Measurements from ENCODE around the gene PAXX.

The PAXX gene, protein sequence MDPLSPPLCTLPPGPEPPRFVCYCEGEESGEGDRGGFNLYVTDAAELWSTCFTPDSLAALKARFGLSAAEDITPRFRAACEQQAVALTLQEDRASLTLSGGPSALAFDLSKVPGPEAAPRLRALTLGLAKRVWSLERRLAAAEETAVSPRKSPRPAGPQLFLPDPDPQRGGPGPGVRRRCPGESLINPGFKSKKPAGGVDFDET

DNA sequence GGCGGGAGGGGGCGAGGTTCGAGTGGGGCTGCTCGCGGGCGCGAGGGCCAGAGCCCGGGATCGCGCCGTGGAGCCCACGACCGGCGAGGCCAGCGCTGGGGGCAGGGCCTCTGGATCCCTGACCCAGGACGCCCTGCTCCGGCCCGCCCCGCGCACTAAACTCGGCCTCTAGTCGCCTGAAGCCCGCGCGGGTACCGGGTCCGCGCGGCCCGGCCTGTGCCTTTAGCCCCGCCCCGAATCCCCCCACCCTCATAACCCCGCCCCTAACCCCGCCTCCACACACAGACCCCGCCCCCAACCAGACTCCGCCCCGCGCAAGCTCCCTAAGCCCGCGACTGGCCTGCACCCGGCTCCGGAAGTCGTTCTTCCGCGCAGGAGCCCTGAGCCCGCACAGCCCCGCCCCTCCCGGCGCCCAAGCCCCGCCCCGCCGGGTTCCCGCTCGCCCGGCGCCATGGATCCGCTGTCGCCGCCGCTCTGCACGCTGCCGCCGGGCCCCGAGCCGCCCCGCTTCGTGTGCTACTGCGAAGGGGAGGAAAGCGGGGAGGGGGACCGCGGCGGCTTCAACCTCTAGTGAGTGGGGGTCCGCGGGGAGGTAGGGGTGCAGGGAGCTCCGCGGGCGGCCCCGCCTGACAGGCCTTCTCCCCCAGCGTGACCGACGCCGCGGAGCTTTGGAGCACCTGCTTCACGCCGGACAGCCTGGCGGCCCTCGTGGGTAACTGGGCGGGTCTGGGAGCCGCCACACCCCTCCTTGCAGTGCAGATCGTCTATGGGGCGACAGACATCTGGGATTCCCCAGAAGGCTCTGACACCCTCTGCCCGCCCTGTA, at the start of gene PAXX:
TSS of gene PAXX (plus strand) at position 430 of the 826 bp plus-strand sequence. CDS start at position 452, 22 bp downstream.
- DNase-seq = peak; percentile 26

DNA sequence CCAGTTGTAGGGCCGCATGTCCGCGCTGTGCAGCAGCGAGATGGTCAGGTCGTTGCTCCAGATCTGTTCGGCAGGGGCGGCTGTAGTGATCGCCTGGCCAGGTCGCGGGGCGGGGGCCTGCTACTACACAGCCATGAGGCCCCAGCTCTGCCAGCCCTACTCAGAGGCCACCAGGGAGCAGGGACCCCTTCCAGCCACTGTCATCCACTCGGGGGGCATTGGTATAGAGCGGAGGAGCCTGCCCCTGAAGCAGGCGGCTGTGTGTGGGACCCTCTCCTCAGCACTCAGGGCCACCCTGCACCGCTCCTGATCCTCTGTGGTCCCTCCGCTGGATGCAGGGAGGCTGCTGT, 49.4 kb upstream of the PAXX start:
- no peak for DNase-seq

DNA sequence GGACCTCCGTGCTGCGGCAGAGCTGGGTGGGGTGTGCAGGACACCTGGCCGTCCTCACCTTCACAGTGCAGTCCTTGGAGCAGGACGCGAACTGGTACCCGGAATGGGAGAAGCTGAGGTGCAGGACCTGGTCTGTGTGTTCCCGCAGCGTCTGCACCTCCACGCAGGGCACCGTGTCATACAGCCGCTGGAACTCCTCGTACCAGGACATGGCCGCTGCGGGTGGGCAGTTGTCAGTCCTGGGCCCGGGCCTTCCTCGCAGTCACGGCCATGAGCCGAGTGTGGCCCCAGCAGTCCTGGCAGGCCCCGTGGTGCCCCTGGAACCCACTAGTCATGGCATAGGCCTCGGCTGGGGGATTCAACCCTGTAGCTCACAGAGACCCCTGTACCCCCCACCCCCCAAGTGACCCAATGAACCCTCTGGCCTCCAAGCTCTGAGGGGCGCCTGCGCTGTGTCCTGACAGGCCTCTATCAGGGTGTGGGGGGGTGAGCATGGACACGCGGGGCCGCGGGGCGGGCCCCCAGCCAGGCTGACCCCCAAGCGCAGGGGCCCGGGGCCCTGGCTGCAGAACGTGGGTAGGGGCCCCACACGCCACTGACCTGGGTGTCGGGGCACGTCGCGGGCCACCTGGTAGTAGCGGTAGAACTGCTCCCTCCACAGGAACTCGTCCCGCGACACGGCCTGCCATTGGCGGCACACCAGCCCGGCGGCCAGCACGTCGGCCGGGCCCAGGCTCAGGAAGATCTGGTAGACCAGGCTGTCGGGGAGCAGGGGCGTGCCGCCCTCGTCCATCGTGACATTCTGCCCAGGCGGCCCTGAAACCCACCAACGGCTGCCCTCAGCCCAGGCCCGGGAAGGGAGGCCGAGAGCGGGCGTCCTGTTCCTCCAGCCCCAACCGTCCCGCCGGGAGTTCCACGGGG, 48.7 kb upstream of the PAXX start:
- no peak for DNase-seq

DNA sequence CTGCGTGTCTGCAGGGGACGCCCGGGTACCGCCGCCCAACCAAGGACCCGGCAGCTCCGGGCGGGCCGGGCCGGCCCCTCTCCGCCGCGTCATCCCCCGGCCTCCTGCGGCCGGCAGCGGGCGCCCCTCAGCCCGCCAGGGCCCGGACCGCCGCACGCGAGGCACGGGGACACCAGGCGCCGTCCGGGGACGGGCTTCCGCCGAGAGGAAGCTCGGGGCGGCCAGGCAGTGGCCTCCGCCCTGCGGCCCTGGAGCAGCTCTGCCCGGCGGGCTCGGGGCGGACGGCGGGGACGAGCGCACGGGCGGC, 48.1 kb upstream of the PAXX start:
- no peak for DNase-seq

DNA sequence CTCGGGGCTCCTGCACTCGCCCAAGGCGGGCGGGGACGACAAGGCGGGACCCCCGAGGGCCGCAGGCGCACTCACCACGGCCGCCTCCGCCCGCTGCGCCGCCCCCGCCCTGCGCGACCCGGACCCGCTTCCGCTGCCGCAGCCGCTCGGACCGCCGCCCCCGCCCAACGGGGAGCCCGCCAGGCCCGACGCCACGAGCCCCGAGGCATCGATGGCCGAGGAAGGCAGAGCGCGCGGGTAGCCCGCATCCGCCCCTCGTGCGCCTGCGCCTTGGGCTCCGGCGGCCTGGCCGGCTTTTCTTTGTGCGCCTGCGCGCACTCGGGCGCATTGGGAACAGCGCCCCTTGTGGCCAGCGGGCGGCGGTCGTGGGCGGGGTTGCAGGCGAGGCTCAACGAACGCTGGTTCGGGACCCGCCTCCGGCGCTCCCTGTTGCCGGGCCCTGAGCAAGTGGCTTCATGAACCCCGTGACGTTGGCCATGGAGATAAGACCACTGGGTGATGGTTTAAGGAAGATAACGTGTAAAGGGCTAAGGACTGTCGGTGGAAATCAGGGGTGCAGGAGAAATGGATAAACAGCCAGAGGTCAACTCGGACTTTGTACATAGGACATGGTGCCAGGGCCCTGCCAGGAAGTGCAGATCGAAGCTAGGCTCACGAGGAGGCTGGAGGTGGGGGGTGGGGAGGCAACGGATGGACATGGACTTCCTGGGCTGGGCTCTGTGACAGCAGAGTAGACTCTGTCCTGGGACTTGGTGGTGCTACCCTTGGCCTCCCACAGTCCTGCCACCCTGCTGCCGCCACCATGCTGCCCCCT, 47.5 kb upstream of the PAXX start, which contains the start of the genes C8G and FBXW5:
TSS of gene C8G (plus strand) at position 725 of the 814 bp plus-strand sequence. CDS start at position 803, 78 bp downstream.
TSS of gene FBXW5 (minus strand) at position 220 of the 814 bp plus-strand sequence. CDS start 655 bp downstream, outside the sequence.
- DNase-seq = no peak

DNA sequence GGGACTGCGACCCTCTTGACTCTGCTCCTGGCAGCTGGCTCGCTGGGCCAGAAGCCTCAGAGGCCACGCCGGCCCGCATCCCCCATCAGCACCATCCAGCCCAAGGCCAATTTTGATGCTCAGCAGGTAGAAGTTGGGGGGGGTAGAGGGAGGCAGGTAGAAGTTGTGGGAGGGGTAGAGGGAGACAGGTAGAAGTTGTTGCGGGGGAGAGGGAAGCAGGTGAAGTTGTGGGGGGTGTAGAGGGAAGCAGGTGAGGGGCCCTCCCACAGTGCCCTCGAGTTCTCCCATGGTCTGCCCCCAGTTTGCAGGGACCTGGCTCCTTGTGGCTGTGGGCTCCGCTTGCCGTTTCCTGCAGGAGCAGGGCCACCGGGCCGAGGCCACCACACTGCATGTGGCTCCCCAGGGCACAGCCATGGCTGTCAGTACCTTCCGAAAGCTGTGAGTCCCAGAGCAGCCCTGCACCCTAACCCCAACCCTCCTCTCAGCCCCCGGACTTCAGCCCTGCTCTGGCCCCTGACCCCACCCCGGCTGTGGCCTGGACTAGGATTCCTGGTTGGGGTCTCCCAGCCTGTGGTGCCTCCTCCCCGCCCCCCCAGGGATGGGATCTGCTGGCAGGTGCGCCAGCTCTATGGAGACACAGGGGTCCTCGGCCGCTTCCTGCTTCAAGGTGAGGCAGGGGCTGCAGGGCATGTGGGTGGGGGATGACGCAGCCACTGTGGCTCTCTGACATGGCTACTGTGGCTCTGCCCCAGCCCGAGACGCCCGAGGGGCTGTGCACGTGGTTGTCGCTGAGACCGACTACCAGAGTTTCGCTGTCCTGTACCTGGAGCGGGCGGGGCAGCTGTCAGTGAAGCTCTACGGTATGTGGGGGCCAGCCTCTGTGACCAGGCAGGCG, 46.6 kb upstream of the PAXX start:
- no peak for DNase-seq

DNA sequence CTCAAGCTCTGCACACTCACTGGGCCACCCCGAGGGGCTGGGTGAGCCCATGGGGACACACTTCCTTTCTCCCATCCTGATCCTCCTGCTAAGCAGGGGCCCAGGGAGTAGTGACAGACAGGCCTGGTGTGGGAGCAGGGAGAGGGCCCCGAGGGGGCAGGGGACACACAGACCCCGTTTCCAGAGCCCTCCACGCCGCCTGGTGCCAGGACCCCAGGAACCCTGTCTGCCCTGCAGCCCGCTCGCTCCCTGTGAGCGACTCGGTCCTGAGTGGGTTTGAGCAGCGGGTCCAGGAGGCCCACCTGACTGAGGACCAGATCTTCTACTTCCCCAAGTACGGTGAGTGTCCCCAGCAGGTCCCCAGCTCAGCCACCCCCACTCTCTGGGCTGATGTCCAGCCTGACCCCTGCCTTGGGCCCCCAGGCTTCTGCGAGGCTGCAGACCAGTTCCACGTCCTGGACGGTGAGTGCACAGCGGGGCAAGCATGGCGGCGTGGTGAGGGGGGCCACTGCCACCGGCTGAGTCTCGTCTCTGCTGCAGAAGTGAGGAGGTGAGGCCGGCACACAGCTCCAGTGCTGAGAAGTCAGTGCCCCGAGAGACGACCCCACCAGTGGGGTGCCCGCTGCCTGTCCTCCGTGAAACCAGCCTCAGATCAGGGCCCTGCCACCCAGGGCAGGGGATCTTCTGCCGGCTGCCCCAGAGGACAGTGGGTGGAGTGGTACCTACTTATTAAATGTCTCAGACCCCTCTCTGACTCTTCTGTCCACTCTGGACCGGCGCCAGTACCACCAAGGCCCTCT, 45.8 kb upstream of the PAXX start:
- DNase-seq = no peak

DNA sequence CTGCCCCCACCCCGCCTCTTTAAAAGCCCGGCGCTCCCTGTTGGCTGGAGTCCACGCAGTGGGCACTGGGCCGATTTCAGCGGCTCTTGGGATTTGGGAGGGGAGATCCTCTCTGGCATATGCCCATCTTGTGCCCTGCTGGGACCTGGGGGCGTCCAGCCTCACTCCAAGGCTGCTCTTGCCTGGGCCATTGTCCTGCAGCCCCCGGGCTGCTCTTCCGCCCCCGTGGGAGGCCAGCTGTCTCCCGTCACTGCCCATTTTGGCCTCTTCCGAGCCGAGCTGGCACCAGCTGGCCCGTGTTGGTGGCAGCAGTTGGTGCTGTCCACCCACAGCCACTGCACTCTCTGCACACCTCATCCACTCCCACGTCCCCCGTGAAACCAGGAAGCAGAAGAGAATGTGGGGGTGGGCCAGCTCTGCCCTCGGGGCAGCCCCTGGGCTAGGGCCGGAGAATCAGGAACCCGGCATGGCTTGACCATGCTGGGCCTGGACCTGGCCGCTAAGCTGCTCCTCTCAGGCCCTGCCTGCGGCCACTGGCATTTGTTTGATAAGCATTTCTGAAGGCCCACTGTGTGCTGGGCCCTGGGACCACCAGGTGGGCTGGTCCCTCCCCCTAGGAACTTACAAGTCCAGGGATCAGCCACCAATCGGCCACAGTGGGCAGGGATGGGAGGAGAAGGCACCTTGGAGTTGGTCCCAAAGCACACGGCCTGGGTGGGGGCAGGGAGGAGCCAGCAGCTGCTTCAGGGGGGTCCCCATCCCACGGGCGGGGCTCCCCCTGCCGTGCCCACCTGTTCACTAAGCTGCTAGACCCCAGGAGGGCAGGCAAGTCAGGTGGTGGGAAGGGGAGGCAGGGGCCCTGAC, 45.0 kb upstream of the PAXX start:
- DNase-seq = no peak

DNA sequence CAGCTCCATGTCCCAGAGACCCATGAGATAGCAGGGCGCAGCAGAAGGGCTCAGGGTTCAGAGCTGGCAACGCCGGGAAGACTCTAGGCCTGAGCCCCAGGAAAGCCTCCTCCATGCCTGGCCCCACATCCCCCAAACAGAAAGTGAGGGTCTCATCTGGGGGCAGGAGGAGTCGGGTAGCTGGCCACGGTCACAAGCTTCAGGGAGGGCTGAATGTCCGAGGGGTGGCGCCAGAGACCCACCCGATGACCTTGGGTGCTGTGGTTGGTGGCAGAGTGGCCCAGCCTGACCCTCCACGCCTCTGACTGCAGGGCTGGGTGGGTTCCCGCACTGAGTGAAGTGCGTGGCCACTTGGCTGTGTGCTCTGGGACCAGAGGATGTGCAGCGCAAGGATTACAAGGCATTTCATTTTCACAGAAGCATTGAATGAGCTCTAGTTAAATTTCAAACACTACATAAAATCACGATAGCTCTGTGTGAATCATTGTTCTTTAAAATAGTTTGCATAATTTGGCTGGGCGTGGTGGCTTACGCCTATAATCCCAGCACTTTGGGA, 44.2 kb upstream of the PAXX start:
- DNase-seq = no peak

DNA sequence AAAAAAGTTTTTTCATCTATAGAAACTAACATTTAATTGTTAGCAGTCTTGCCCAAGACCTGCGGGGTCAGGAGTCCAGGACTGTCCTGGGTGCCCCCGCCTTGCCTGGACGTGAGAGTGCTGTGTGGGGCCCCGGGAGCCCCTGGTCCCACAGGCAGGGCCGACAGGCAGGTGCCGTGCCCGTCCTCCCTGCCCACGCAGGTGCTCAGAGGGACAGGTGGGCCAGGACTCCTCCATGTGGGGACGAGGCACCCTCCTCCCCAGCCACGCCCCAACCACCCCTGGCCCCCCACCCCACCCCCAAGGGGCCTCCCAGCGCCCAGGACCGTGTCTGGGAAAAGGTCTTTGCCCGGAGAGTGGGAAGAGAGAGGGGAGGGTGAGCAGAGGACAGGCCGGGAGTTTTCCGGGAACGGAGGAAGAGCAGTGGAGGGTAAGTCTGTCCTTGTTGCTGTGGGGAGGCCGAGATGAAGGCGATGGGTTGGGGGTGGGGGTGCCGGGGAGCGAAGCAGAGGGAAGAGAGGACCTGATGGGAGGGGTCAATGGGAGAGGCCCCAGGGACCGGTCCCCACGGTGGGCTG, 42.9 kb upstream of the PAXX start:
- no peak for DNase-seq

DNA sequence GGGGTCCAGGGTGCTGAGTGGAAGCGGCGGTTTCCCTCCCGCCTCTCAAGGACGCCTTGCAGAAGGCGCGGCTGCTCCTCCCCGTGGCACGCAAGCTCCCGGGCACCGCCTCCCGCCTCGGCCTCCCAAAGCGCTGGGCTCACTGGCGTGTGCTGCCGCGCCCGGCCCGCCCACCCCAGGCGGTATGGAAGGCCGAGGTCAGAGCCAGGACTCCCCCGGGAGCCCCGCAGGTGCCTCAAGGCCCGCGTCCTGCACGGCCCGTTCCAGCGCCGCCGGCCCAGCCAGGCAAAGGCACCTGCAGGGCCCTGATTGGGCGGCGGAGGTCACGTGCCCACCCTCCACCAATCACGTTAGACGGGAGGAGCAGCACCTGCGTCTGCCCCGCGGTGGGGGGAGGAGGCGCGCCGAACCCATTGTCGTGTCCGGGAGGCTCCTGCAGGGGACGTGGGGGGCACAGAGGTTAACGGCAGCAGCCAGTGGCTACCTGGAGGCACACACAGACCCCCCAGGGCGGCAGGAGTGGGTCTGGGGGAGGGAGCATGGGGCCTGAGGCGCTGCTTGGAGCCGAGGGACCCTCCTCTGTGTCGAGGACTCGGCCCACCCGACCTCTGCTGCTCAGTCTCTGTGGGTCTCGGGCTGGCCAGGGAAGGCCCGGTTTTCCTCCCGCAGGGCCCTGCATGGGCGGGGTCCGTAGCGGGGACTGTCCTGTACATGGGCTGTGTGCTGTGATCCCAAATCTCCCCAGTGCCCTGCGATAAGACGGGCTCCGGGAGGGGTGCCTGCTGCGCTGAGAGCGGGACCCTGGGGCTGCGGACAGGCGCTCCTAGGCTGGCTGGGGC, 42.2 kb upstream of the PAXX start:
- peak; percentile 43 for DNase-seq

DNA sequence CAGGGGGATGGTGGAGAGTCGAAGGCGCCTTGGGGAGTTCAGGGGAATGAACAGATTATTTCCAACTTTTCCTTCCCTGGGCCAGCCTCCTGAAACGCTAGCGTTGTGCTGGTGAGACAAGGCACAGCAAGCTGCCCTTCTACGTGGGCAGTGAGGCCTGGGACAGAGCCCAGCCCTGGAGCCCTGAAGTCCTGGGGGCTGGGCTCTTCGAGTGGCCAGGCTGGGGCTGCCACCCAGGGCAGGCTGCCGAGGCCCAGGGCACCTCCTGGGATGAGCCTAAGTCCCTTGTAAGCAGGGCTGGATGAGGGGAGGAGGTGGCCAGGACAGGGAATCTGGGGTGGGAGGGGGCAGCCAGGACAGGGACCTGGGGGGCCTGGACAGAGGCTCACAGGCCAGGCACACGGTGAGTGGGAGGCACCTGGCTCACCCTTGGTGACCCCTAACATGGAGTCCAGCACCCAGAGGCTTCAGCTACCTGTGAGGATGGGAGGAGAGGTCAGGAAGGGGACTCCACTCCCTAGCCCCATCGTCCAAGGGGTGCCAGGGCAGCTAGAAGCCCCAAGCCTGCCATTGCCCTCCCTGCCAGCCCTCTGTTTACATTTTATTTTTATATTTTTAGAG, 41.5 kb upstream of the PAXX start:
- DNase-seq = no peak

DNA sequence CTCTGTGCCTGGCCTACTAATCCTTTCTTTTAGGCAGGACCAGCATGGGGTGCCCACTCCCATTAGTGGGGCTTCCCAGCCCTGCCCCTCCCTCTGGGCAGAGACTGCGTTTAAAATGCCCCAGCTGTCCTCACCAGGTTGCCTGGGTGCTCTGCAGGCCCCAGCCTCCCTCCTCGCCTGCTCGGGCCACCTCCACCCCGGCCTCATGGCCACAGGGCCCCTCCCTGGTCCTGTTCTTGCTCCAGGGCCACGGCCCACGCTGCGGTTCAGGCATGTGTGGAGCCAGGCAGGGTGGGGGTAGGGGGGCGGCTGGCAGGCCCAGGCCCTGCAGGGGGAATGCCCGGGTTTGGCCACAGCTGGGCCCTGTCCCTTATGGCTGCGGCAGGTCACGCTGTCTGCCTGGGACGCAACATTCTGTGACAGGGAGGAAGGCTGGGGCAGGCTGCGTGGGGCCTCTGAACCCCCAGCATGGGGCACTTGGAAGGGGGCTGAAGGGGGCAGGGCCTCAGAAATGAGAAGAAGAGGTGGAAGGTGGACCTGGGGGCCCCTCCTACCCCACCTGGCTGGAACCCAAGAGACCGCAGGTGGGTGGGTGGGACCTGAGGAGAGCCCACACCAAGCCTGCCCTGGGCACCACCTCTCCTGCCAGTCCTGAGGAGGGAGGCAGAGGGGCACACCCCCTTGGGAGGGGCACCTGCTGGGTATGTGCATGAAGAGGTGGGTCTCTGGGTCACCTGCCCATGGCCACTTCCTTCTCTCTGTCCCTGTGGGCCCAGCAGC, 40.5 kb upstream of the PAXX start, which contains the start of gene LCN12:
TSS of gene LCN12 (plus strand) at position 733 of the 780 bp plus-strand sequence. CDS start 55 bp downstream, outside the sequence.
- DNase-seq = no peak

DNA sequence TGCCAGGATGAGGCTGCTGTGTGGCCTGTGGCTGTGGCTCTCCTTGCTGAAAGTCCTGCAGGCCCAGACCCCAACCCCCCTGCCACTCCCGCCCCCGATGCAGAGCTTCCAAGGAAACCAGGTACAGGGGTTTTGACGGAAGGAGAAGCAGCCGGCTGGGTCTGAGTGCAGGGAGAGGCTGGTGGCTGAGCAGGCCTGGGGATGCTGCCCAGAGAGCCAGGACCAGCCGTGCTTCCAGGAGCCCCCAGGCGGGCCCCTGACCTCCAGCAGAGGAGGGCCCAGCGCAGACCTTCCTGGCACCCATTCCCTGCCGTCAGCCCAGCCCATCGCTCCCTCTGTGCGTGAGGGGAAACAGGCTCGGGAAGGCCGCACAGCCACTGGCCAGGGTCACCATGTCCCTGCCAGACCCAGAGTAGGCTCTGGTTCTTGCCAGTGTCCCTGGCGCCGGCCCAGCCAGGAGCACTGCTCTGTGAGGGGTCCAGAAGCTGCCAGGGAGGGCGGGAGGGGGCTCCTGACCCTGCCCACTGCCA, 39.8 kb upstream of the PAXX start:
- no peak for DNase-seq

DNA sequence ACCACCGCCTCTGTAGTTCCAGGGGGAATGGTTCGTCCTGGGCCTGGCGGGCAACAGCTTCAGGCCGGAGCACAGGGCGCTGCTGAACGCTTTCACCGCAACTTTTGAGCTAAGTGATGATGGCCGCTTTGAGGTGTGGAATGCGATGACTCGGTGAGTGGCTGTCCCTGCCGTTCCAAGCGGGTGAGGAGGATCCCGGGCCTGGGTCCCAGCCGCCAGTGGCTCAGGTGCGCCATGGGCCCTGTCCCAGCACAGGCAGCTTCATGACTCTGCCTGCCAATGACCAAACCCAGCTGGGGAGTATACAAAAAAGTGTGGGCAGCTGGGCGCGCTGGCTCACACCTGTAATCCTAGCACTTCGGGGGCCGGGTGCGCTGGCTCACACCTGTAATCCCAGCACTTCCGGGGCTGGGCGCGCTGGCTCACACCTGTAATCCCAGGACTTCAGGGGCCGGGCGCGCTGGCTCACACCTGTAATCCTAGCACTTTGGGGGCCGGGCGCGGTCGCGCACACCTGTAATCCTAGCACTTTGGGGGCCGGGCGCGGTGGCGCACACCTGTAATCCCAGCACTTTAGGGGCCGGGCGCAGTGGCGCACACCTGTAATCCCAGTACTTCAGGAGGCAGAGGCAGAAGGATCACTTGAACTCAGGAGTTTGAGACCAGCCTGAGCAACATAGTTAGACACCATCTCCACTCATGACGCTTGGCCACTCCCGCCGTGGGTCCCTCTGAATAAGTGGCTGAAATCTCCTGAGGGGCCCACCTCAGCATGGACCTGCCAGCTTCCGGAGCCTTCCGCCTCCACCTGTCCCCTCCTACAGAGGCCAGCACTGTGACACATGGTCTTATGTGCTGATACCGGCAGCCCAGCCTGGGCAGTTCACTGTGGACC, 39.1 kb upstream of the PAXX start:
- no peak for DNase-seq
